HG03442 (cell line): ENCODE results near the gene GOLGA6L2.

Experiments used
- ATAC-seq: cut with Tn5 transposase; IDR thresholded peaks from one replicate; pipeline ENCODE4 v1.9.1; 2021; ENCODE audit warnings: mild to moderate bottlenecking, moderate library complexity; ENCODE audit not compliant: unreplicated experiment

Gene GOLGA6L2, protein sequence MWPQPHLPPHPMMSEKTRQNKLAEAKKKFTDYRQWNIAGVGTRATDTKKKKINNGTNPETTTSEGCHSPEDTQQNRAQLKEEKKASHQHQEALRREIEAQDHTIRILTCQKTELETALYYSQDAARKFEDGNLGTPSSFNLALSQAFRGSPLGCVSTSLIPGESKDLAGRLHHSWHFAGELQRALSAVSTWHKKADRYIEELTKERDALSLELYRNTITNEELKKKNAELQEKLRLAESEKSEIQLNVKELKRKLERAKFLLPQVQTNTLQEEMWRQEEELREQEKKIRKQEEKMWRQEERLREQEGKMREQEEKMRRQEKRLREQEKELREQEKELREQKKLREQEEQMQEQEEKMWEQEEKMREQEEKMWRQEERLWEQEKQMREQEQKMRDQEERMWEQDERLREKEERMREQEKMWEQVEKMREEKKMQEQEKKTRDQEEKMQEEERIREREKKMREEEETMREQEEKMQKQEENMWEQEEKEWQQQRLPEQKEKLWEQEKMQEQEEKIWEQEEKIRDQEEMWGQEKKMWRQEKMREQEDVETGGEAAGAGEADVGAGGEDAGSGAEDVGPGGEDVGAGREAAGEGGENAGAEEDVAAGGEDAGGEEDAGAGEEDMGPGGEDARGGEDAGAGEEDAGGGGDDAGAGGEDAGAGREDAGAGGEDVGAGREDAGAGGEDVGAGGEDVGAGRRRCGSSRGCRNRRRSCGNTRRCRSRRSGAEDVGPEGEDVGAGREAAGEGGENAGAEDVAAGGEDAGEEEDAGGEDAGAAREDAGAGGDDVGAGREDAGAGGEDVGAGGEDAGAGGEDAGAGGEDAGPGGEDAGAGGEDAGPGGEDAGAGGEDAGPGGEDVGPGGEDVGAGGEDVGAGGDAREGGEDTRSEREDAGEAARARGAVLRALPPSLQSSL

GRCh38 chr15:23447107-23447500 lies at the start of gene GOLGA6L2:
TSS of gene GOLGA6L2 (minus strand) at chr15:23447243. CDS start at chr15:23447181, 62 bp downstream.
- no peak for ATAC-seq

GRCh38 chr15:23484870-23485269 lies 37.8 kb upstream of the GOLGA6L2 start:
- ATAC-seq, result no peak

DNA sequence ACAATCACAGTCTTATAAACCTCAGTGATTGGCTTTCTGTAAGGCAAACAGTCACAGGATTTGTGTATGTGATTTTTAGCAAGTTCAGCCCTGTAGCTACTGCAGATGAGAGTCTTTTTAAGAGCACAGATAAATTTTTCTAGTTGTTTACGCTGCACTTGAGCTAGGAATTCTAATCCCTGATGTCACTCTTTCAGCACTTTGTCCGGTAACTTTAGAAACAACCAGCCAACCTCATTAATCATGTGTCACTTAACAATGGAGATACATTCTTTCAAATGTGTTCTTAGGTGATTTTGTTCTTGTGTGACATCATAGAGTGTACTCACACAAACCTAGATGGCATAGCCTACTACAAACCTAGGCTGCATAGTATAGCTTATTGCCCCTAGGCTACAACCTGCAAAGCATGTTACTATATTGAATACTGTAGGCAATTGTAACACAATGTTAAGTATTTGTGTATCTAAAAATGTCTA lies 36.8 kb upstream of the GOLGA6L2 start:
- ATAC-seq, result no peak

- no peak for ATAC-seq
These were observed 35.9 kb upstream of the GOLGA6L2 start for GRCh38 chr15:23482764-23483489.

GRCh38 chr15:23482228-23482627 lies 35.2 kb upstream of the GOLGA6L2 start:
- no peak for ATAC-seq

DNA sequence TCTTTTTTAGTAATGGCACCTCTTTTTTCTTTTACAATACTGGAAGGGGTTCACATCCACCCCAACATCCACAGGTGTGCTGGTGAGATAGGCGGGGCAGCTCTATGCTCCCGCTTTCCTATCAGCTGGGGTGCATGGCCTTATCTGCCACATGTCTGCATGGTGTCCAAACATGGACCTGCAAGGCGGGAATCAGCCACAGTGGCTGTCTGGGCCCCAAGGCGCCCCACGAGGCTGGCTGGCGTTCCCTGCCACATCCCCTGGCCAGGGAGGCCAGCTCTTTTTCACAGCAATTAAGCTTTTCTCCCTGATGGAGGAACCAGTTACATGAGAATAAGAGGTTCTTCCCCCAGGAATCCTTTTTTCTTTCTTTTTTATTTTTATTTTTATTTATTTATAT lies 30.9 kb upstream of the GOLGA6L2 start:
- ATAC-seq, result no peak

- ATAC-seq, result no peak
These were observed 25.6 kb upstream of the GOLGA6L2 start for GRCh38 chr15:23472678-23473077.

GRCh38 chr15:23472033-23472432 lies 25.0 kb upstream of the GOLGA6L2 start:
- ATAC-seq, result no peak

DNA sequence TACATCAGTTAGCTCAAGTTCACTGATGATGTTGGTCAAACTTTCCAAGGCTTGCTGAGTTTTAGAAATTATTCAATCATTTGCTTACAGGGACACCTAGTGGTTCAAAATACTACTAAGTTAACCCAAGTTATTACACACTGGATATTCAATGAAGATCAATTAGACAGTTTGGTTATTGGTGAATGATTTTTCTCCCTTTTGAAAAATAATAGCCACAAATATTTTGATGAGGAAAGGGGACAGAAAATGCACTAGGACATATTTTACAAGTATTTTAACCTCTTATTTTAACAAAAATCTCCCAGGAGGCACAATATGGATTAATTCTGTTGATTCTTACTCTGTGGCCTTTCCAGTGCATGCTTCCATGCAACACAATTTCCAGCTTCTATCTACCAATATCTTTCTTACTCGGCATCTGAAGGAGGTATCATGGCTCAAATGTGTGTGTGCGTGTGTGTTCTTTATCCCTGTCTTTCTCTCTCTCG lies 20.1 kb upstream of the GOLGA6L2 start:
- ATAC-seq, result no peak

- ATAC-seq, result no peak
These were observed 10.8 kb upstream of the GOLGA6L2 start for GRCh38 chr15:23457890-23458289.

DNA sequence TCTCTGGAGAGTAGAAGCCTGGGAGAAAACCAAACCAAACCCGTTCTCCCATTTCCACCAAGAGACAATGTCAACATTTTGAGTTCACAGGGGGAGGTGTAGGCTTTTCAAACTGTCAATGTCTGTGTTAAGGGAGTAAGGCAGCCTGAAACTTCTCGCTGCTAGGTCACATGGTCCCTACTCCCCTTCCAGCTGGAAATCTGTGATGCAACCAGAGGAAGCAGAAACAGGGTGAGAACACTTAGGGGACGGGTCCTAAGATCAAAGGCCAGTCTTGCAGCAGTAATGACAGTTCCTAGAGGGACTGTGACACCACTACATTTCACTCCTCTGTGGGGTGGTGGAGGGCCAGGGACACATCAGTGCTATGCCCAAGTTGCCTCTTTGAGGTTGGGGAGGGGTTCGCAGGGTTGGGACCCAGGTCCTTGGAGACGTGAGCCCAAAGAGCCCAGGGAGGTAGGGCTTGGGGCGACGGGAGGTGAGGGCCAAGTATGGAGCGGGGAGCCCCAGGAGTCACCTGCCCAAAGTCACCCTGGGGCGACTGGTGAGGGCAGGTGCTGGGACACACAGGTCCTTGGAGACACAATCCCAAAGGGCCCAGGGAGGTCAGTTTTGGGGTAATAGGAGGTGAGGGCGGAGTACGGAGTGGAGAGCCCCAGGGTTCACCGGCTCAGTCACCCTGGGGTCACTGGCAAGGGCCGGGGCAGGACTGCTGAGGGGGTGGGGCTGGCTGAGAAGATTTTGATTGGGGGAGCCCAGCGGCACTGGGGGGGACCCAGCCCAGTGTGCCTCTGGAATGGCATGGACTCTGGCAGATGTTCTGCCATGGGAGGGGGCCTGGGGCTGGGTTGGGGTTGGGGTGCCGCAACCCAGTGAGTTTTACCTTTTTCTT lies 582 bp downstream of the GOLGA6L2 start:
- ATAC-seq, result no peak

DNA sequence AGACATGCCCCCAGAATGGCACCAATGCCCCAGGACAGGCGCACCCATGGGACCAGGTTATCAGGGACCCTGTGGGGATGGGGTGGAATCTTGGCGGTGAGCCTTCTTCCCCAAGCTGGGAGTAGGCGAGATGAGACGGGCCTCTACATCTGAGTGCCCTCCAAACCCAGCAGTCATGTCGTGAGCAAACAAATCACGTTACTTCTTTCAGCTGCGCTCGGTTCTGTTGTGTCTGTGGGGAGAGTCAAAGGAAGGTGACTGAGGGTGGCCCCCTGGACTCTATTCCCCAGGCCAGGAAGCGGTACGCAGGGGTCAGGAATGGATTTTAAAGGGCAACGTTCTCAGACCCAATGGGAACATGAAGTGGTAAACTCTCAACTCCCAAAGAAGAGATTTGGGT lies 2.8 kb downstream of the GOLGA6L2 start:
- ATAC-seq, result no peak

GRCh38 chr15:23441204-23441603 lies 5.8 kb downstream of the GOLGA6L2 start:
- ATAC-seq, result no peak

GRCh38 chr15:23440596-23440995 lies 6.4 kb downstream of the GOLGA6L2 start:
- ATAC-seq, result no peak

GRCh38 chr15:23439513-23439912 lies 7.5 kb downstream of the GOLGA6L2 start:
- ATAC-seq, result no peak

DNA sequence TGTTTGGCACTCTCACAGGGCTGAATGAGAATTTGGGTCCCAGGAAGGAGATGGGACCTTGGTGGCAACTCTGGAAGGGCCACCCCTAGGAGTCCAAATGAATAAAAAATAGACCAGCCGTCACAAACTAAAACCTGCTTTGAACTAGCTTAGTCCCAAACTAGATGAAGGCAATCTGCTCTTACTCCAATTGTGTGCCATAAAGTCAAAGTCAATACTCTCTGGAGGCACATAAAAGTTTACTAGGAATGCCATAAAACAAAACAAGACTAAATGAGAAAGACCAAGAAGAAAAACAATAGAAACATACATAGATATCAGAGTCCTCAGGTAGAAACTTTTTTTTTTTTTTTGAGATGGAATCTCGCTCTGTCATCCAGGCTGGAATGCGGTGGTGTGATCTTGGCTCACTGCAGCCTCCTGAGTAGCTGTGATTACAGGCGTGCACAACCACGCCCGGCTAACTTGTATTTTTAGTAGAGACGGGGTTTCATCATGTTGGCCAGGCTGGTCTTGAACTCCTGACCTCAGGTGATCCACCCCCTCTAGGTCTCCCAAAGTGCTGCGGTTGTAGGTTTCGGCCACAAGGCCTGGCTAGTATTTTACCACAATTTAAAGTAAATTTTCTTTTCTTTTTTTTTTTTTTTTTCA lies 8.1 kb downstream of the GOLGA6L2 start:
- no peak for ATAC-seq

DNA sequence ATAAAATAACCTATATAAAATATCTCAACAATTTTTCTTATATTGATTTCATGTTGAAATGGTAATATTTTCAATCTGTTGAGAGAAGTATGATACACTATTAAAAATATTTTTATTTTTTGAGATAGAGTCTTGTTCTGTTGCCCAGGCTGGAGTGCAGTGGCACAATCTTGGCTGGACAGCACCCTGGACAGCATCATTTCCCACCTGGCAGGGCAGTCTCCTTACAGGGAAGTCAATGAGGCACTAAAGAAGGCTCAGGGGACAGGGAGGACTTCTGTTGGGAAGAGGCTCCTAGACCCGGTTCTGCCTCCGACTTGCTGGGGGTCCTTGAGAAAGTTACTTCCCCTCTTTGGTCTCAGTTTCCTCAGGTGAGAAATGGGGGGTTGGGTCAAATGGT lies 9.4 kb downstream of the GOLGA6L2 start:
- ATAC-seq, result no peak

GRCh38 chr15:23437146-23437545 lies 9.9 kb downstream of the GOLGA6L2 start:
- no peak for ATAC-seq

DNA sequence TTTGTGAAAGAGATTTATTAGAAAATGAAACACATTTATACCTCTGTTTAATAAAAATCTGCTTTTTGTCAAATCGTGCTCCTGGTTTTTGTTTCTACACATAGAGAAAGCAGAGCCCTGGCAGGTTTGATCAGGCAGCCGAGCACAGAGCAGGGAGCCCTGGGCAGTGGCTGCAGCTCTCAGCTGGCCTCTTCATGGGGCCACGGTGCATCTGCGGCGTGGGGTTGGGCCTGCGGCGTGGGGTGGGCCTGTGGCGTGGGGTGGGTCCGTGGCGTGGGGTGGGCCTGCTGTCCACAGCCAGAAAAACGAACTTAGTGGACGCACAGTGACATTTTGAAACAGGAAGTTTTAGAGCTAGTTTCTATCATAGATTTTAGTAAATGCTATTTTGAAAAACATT lies 10.6 kb downstream of the GOLGA6L2 start:
- no peak for ATAC-seq
